Trophoblast cell (in vitro differentiated cells and primary cell): Measurements from ENCODE around the gene AJAP1.
"Not testable (repeated sequence)": the region's sequence is repeated elsewhere in the genome, so short reads cannot be mapped to it uniquely, and the experiment has no call there.

Experiments used
- DNase-seq, 2 donors: peaks; one replicate each; pipeline ENCODE4 v3.0.0-alpha.2; 2016
- H2AFZ ChIP-seq: 2 replicates; pipeline ENCODE4 v1.6.1; 2013; ENCODE audit warnings: low read length, moderate library complexity, mild to moderate bottlenecking; ENCODE audit not compliant: insufficient read depth, poor library complexity
- H2AK5ac ChIP-seq: 2 replicates; pipeline ENCODE4 v1.6.1; 2013; ENCODE audit warnings: mild to moderate bottlenecking, low read length
- H2BK120ac ChIP-seq: 2 replicates; pipeline ENCODE4 v1.6.1; 2013; ENCODE audit warnings: low read length, mild to moderate bottlenecking, moderate library complexity; ENCODE audit not compliant: insufficient read depth, poor library complexity
- H2BK12ac ChIP-seq: 2 replicates; pipeline ENCODE4 v1.6.1; 2013; ENCODE audit warnings: mild to moderate bottlenecking, low read length, moderate library complexity
- H2BK5ac ChIP-seq: 2 replicates; pipeline ENCODE4 v1.6.1; 2013; ENCODE audit warnings: low read length, low read depth, moderate library complexity, mild to moderate bottlenecking; ENCODE audit not compliant: poor library complexity
- H3K14ac ChIP-seq: 2 replicates; pipeline ENCODE4 v1.6.1; 2013; ENCODE audit warnings: mild to moderate bottlenecking, low read length
- H3K18ac ChIP-seq: 2 replicates; pipeline ENCODE4 v1.6.1; 2013; ENCODE audit warnings: mild to moderate bottlenecking, low read length
- H3K23ac ChIP-seq: 2 replicates; pipeline ENCODE4 v1.6.1; 2013; ENCODE audit warnings: low read length
- H3K27ac ChIP-seq: 2 replicates; pipeline ENCODE4 v1.5.1; 2013; ENCODE audit warnings: low read depth, mild to moderate bottlenecking, inconsistent platforms, low read length, moderate library complexity
- H3K27me3 ChIP-seq: 2 replicates; pipeline ENCODE4 v1.6.1; 2013; ENCODE audit warnings: inconsistent platforms, mild to moderate bottlenecking, low read length, moderate library complexity; ENCODE audit not compliant: insufficient read depth
- H3K36me3 ChIP-seq, 2 experiments: 1 replicate in 1 of 2; 2 replicates in 1 of 2; pipeline ENCODE4 v1.6.1; 2013; ENCODE audit warnings: low read length in 2 of 2, mild to moderate bottlenecking in 2 of 2, moderate library complexity in 1 of 2; ENCODE audit not compliant: insufficient read depth in 2 of 2, control insufficient read depth in 1 of 2
- H3K4ac ChIP-seq: 2 replicates; pipeline ENCODE4 v1.6.1; 2013; ENCODE audit warnings: low read depth, mild to moderate bottlenecking, low read length, moderate library complexity
- H3K4me1 ChIP-seq, 2 experiments: 1 replicate in 1 of 2; 2 replicates in 1 of 2; pipeline ENCODE4 v1.6.1; 2013; ENCODE audit warnings: low read length in 2 of 2, mild to moderate bottlenecking in 2 of 2, moderate library complexity in 1 of 2; ENCODE audit not compliant: insufficient read depth in 2 of 2, control insufficient read depth in 1 of 2
- H3K4me2 ChIP-seq: 2 replicates; pipeline ENCODE4 v1.6.1; 2013; ENCODE audit warnings: inconsistent platforms, mild to moderate bottlenecking, low read length, moderate library complexity
- H3K4me3 ChIP-seq: 2 replicates; pipeline ENCODE4 v1.5.1; 2013; ENCODE audit warnings: mild to moderate bottlenecking, low read depth, low read length, inconsistent platforms
- H3K79me1 ChIP-seq: one replicate; pipeline ENCODE4 v1.6.1; 2013; ENCODE audit warnings: low read length
- H3K79me2 ChIP-seq: 2 replicates; pipeline ENCODE4 v1.6.1; 2013; ENCODE audit warnings: low read length, mild to moderate bottlenecking; ENCODE audit not compliant: control insufficient read depth, insufficient read depth, poor library complexity
- H3K9ac ChIP-seq: 2 replicates; pipeline ENCODE4 v1.6.1; 2013; ENCODE audit warnings: mild to moderate bottlenecking, low read length
- H3K9me3 ChIP-seq: 2 replicates; pipeline ENCODE4 v1.6.1; 2013; ENCODE audit warnings: low read depth, mild to moderate bottlenecking, control low read depth, inconsistent platforms, low read length; ENCODE audit not compliant: insufficient read depth
- H4K12ac ChIP-seq: 2 replicates; pipeline ENCODE4 v1.6.1; 2013; ENCODE audit warnings: low read depth, mild to moderate bottlenecking, low read length, moderate library complexity
- H4K8ac ChIP-seq: 2 replicates; pipeline ENCODE4 v1.6.1; 2013; ENCODE audit warnings: low read depth, mild to moderate bottlenecking, low read length, moderate library complexity
- H4K91ac ChIP-seq: one replicate; pipeline ENCODE4 v1.6.1; 2013; ENCODE audit warnings: low read depth, mild to moderate bottlenecking, low read length, moderate library complexity
- WGBS: extraction: QIAGEN DNeasy Blood & Tissue Kit; methylation state at CpG from one replicate; pipeline ENCODE4 v1.1.7; 2013; ENCODE audit warnings: missing lambda C conversion rate; ENCODE audit not compliant: insufficient read length, insufficient coverage; ENCODE audit errors: extremely low coverage; 5-methylcytosine and 5-hydroxymethylcytosine counted together

AJAP1 gene

DNA sequence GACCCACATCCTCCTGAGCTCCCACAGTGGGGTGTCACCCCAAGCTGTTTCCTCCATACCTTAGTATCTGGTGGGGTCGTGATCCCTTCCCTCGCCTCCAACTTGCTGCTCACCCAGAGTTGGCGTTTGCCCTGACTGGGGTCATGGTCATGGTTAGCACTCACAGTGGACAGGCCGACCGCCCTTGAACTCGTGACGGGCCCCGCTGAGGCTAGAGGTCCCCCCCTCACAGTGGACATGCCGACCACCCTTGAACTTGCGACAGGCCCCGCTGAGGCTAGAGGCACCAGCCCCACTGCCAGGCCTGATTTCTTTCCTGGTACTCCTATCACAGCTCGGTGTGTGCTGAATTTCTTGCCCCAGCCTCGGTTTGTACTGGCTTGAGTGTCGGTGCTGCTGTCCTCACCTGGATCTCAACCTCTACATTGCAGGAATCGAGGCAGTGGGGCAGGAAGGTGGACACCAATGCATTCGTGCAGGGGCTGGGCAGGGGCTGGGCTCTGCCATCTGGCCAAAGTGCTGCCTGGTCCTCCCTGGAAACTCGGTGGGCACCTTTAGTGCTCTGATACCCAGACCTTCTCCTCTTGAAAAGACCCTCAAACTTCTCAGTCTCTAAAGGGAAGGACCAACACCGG lies 37.5 kb upstream of the AJAP1 start:
- Histone ChIP-seq H2AK5ac (no peak overlapping the region), H2AFZ (no peak overlapping the region), H3K9ac (no peak overlapping the region), H3K27ac (no peak overlapping the region), H3K23ac (no peak overlapping the region), H3K4me2 (no peak overlapping the region), H3K36me3 (no peaks in the 10 kb centered on the region), H3K18ac (no peak overlapping the region), H3K4ac (no peak overlapping the region), H2BK120ac (no peak overlapping the region), H4K91ac (no peak overlapping the region), H4K12ac (no peak overlapping the region), H3K9me3 (peaks cover 6% of the 10 kb centered on the region), H2BK12ac (no peak overlapping the region), H4K8ac (no peak overlapping the region), H3K14ac (no peak overlapping the region), H3K27me3 (no peaks in the 10 kb centered on the region), H3K4me1 (peaks cover 2 to 9% of the 10 kb centered on the region in 2 experiments), H3K4me3 (no peak overlapping the region), H3K79me2 (no peaks in the 10 kb centered on the region), H2BK5ac (no peak overlapping the region), H3K79me1 (no peaks in the 10 kb centered on the region)
- no peak for DNase-seq
- no CpG with 5 or more reads among the region's 18 CpGs for WGBS

GRCh38 chr1:4617506-4617905 lies 36.9 kb upstream of the AJAP1 start:
- Histone ChIP-seq H3K9ac (no peak overlapping the region), H4K91ac (no peak overlapping the region), H3K79me2 (no peaks in the 10 kb centered on the region), H2BK120ac (no peak overlapping the region), H3K18ac (no peak overlapping the region), H4K8ac (no peak overlapping the region), H3K27me3 (no peaks in the 10 kb centered on the region), H3K4ac (no peak overlapping the region), H3K4me2 (no peak overlapping the region), H3K4me1 (peaks cover 2 to 9% of the 10 kb centered on the region in 2 experiments), H3K23ac (no peak overlapping the region), H3K14ac (no peak overlapping the region), H3K36me3 (no peaks in the 10 kb centered on the region), H2AFZ (no peak overlapping the region), H4K12ac (no peak overlapping the region), H2AK5ac (no peak overlapping the region), H3K79me1 (no peaks in the 10 kb centered on the region), H3K4me3 (no peak overlapping the region), H3K9me3 (peaks cover 6% of the 10 kb centered on the region), H2BK5ac (no peak overlapping the region), H3K27ac (no peak overlapping the region), H2BK12ac (no peak overlapping the region)
- no CpG with 5 or more reads among the region's 6 CpGs for WGBS
- DNase-seq, result no peak

DNA sequence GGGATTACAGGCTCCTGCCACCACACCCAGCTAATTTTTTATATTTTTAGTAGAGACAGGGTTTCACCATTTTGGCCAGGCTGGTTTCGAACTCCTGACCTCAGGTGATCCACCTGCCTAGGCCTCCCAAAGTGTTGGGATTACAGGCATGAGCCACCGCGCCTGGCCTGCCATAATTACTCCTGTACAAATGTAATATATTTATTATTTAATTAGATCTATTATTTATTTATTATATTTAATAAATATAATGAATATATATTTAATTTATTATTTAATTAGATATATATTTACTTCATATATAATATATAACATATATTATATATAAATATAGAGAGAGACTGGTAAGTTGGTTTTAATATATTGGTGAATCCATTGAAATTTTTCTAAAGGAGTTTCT lies 35.6 kb upstream of the AJAP1 start:
- H2AK5ac ChIP-seq, H3K27me3 ChIP-seq, H3K4me1 ChIP-seq, H3K23ac ChIP-seq, H2BK12ac ChIP-seq, H3K4me2 ChIP-seq, H2AFZ ChIP-seq, H4K12ac ChIP-seq, H2BK120ac ChIP-seq, H3K27ac ChIP-seq, H3K4me3 ChIP-seq, H3K14ac ChIP-seq, H3K79me1 ChIP-seq, H3K4ac ChIP-seq, H4K91ac ChIP-seq, H4K8ac ChIP-seq, DNase-seq, H3K9me3 ChIP-seq, H3K36me3 ChIP-seq, H3K18ac ChIP-seq, H3K9ac ChIP-seq, H3K79me2 ChIP-seq, H2BK5ac ChIP-seq: not testable (repeated sequence)
- WGBS, result no CpG with 5 or more reads among the region's 3 CpGs

DNA sequence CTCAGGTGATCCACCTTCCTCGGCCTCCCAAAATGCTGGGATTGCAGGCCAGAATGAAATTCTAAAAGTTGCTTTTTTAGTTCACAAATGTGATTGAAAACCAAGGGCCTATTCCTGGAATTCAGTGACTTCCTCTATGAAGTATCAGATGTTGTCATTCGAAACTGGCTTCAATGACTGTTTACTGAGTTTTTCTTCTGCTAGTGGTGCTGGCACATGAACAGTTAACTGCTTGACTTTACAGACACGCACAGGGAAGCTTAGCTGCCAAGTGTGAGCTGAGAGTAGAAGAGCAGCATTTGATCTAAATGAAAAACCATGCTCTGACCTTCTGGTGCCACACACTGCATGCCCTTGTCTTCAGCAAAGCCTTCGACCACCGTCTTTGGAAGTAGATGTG lies 32.8 kb upstream of the AJAP1 start:
- Histone ChIP-seq H3K18ac (no peak overlapping the region), H3K79me2 (no peaks in the 10 kb centered on the region), H3K9me3 (no peaks in the 10 kb centered on the region), H4K8ac (no peak overlapping the region), H3K79me1 (no peaks in the 10 kb centered on the region), H3K4me3 (no peak overlapping the region), H3K23ac (no peak overlapping the region), H4K91ac (no peak overlapping the region), H3K9ac (no peak overlapping the region), H4K12ac (no peak overlapping the region), H2AFZ (no peak overlapping the region), H2AK5ac (no peak overlapping the region), H2BK120ac (no peak overlapping the region), H3K36me3 (no peaks in the 10 kb centered on the region), H3K4me2 (no peak overlapping the region), H3K4ac (no peak overlapping the region), H3K27me3 (no peaks in the 10 kb centered on the region), H2BK5ac (no peak overlapping the region), H3K14ac (no peak overlapping the region), H3K27ac (no peak overlapping the region), H2BK12ac (no peak overlapping the region), H3K4me1 (no peaks in the 10 kb centered on the region)
- no peak for DNase-seq
- WGBS, result no CpG with 5 or more reads among the region's 5 CpGs
